HepG2 (cell line): ENCODE measurements around the gene PITHD1. TPM values are rescaled to one million over a fixed set of nuclear protein-coding genes. Genes with fewer than 3 reads are reported as not detected.

Experiments
- AHR ChIP-seq: IDR thresholded peaks from 2 replicates; pipeline ENCODE4 v1.6.1; 2018; ENCODE audit warnings: missing genetic modification reagents, missing compliant biosample characterization
- BRCA1 ChIP-seq: sonication (generic); formaldehyde crosslinking; IDR thresholded peaks from 2 replicates; pipeline ENCODE4 v1.4.0; 2020; ENCODE audit warnings: missing genetic modification reagents
- ESRRA ChIP-seq: sonication (generic); formaldehyde crosslinking; IDR thresholded peaks from 2 replicates; pipeline ENCODE4 v1.5.1; 2020; ENCODE audit warnings: mild to moderate bottlenecking, low read depth, missing genetic modification reagents
- FOXK1 ChIP-seq: sonication (generic); formaldehyde crosslinking; IDR thresholded peaks from 2 replicates; pipeline ENCODE4 v1.4.0; 2020; ENCODE audit warnings: low read depth, missing genetic modification reagents, borderline replicate concordance
- REL ChIP-seq: sonication (generic); formaldehyde crosslinking; conservative IDR thresholded peaks from 2 replicates; pipeline ENCODE4 v1.8.0; 2022; ENCODE audit warnings: mild to moderate bottlenecking, missing genetic modification reagents, moderate library complexity
- SKIL ChIP-seq: sonication (generic); formaldehyde crosslinking; IDR thresholded peaks from 2 replicates; pipeline ENCODE4 v1.8.0; 2022; ENCODE audit warnings: missing genetic modification reagents, mild to moderate bottlenecking, moderate library complexity, borderline replicate concordance
- THAP8 ChIP-seq: sonication (generic); formaldehyde crosslinking; IDR thresholded peaks from 2 replicates; pipeline ENCODE4 v1.5.1; 2020; ENCODE audit warnings: missing genetic modification reagents, mild to moderate bottlenecking, borderline replicate concordance
- ZBTB2 ChIP-seq: sonication (generic); formaldehyde crosslinking; IDR thresholded peaks from 2 replicates; pipeline ENCODE4 v1.8.0; 2022; ENCODE audit warnings: low read depth, missing genetic modification reagents
- ZFP91 ChIP-seq: sonication (generic); formaldehyde crosslinking; IDR thresholded peaks from 2 replicates; pipeline ENCODE4 v1.9.0; 2022; ENCODE audit warnings: missing genetic modification reagents, mild to moderate bottlenecking, borderline replicate concordance
- ZNF230 ChIP-seq: sonication (generic); formaldehyde crosslinking; IDR thresholded peaks from 2 replicates; pipeline ENCODE4 v1.4.0; 2020; ENCODE audit warnings: mild to moderate bottlenecking, missing genetic modification reagents
- ZNF274 ChIP-seq: sonication (generic); formaldehyde crosslinking; IDR thresholded peaks from 2 replicates; pipeline ENCODE4 v1.5.1; 2020; ENCODE audit warnings: mild to moderate bottlenecking, missing genetic modification reagents
- ZNF337 ChIP-seq: sonication (generic); formaldehyde crosslinking; IDR thresholded peaks from 2 replicates; pipeline ENCODE4 v1.5.1; 2020; ENCODE audit warnings: missing genetic modification reagents, low read depth, mild to moderate bottlenecking, borderline replicate concordance
- ZNF431 ChIP-seq: sonication (generic); formaldehyde crosslinking; IDR thresholded peaks from 2 replicates; pipeline ENCODE4 v1.9.0; 2022; ENCODE audit warnings: missing genetic modification reagents, low read depth, mild to moderate bottlenecking, borderline replicate concordance
- ZNF547 ChIP-seq: sonication (generic); formaldehyde crosslinking; IDR thresholded peaks from 2 replicates; pipeline ENCODE4 v1.5.1; 2020; ENCODE audit warnings: mild to moderate bottlenecking, missing genetic modification reagents
- ZNF569 ChIP-seq: sonication (generic); formaldehyde crosslinking; IDR thresholded peaks from 2 replicates; pipeline ENCODE4 v1.5.0; 2020; ENCODE audit warnings: mild to moderate bottlenecking, missing genetic modification reagents, moderate library complexity, borderline replicate concordance
- ZNF7 ChIP-seq: IDR thresholded peaks from 2 replicates; pipeline ENCODE4 v1.6.1; 2016; ENCODE audit warnings: missing biosample characterization, missing genetic modification reagents
- ZNF746 ChIP-seq: sonication (generic); formaldehyde crosslinking; IDR thresholded peaks from 2 replicates; pipeline ENCODE4 v1.8.0; 2022; ENCODE audit warnings: mild to moderate bottlenecking, missing genetic modification reagents
- ZNF770 ChIP-seq: sonication (generic); formaldehyde crosslinking; IDR thresholded peaks from 2 replicates; pipeline ENCODE4 v1.5.0; 2020; ENCODE audit warnings: mild to moderate bottlenecking, missing genetic modification reagents
- ZNF772 ChIP-seq: sonication (generic); formaldehyde crosslinking; IDR thresholded peaks from 2 replicates; pipeline ENCODE4 v1.5.0; 2020; ENCODE audit warnings: mild to moderate bottlenecking, missing genetic modification reagents
- ZNF878 ChIP-seq: sonication (generic); formaldehyde crosslinking; IDR thresholded peaks from 2 replicates; pipeline ENCODE4 v1.8.1; 2023; ENCODE audit warnings: mild to moderate bottlenecking, missing genetic modification reagents, moderate library complexity
- ZNF891 ChIP-seq: sonication (generic); formaldehyde crosslinking; IDR thresholded peaks from 2 replicates; pipeline ENCODE4 v1.5.0; 2020; ENCODE audit warnings: mild to moderate bottlenecking, missing genetic modification reagents
- polyA plus RNA-seq, 8 experiments: library from polyadenylated mRNA; depleted of rRNA in 3 of 8; stranded (reverse) in 7 of 8; unstranded in 1 of 8; fragments of >200 nt; fragmentation: Illumina TruSeq in 4 of 8; extraction: Trizol in 4 of 8; gene quantifications; 2 replicates each; pipeline versions ENCODE4 v1.2.1 to v1.2.3, GENCODE V29; 2011 to 2016; ENCODE audit warnings: low read depth in 4 of 8, missing spikeins in 1 of 8, mixed read lengths in 1 of 8; ENCODE audit not compliant: insufficient read depth in 1 of 8
- total RNA-seq, 5 experiments: library from RNA; depleted of rRNA; stranded (reverse); fragments of >200 nt; fragmentation: Illumina TruSeq; extraction: Trizol; gene quantifications; 2 replicates each; pipeline ENCODE4 v1.2.3, GENCODE V29; 2016; ENCODE audit warnings: low read depth in 1 of 5

Gene PITHD1
- total and polyA plus RNA-seq, 2 of the 13 experiments (the other 11 are each of a cell fraction or from before 2014, with no cell fraction given): 28.0 to 37.3 TPM

GRCh38 chr1:23799570-23800399, 21.6 kb downstream of the PITHD1 start (continued):
- no peak for TF ChIP-seq SKIL
- TF ChIP-seq ZNF891 (CRISPR knock-in tag): 0 out of 2 replicates have a peak, but pooled peaks have one; percentile 59
- TF ChIP-seq ZNF746 (CRISPR knock-in tag): peak; percentile 57; the same call in 1 of the 2 replicates
- TF ChIP-seq AHR (CRISPR knock-in tag): no peak
- TF ChIP-seq THAP8 (CRISPR knock-in tag): no peak
- TF ChIP-seq ZNF230 (CRISPR knock-in tag): no peak
- no peak for TF ChIP-seq REL (CRISPR knock-in tag)
- no peak for TF ChIP-seq ZNF770 (CRISPR knock-in tag)
- TF ChIP-seq BRCA1: no peak; the same call in 1 of the 2 replicates
- no peak for TF ChIP-seq ZNF878
- TF ChIP-seq ZNF7 (CRISPR knock-in tag): no peak
- no peak for TF ChIP-seq ZNF569
- no peak; the same call in 1 of the 2 replicates for TF ChIP-seq ZNF547 (CRISPR knock-in tag)
- 0 out of 2 replicates have a peak, but pooled peaks have one; percentile 12 for TF ChIP-seq ZNF337 (CRISPR knock-in tag)
- TF ChIP-seq ZNF772: no peak
- no peak for TF ChIP-seq ZFP91 (CRISPR knock-in tag)
- peak; percentile 3; the same call in 1 of the 2 replicates for TF ChIP-seq FOXK1 (CRISPR knock-in tag)
- 0 out of 2 replicates have a peak, but pooled peaks have one; percentile 33 for TF ChIP-seq ZBTB2 (CRISPR knock-in tag)
- peak; percentile 84 for TF ChIP-seq ZNF274 (CRISPR knock-in tag)
- 0 out of 2 replicates have a peak, but pooled peaks have one; percentile 16 for TF ChIP-seq ZNF431 (CRISPR knock-in tag)
- TF ChIP-seq ESRRA (CRISPR knock-in tag): no peak
